GM23338 (cell line): ENCODE data around the gene CATSPERZ. TPM values are rescaled to one million over a fixed set of nuclear protein-coding genes. Genes with fewer than 3 reads are reported as not detected.
A peak's percentile ranks its signal among the peaks of the same experiment; 100 is the strongest.

ENCODE experiments used
- ATAC-seq: fragments of 200-7000 bp; cut with Tn5 transposase; 3 replicates; pipeline ENCODE4 v1.9.1; 2020
- DNase-seq: peaks from one replicate; pipeline ENCODE4 v3.0.0-alpha.2; 2015; ENCODE audit warnings: low spot score
- H2AFZ ChIP-seq: fragments of 200-600 bp; sonication (generic); 2 replicates; pipeline ENCODE4 v1.8.0; 2016; ENCODE audit warnings: antibody characterized with exemption, mild to moderate bottlenecking, moderate library complexity
- H3F3A ChIP-seq: fragments of 200-600 bp; sonication (generic); replicated peaks from 2 replicates; pipeline ENCODE4 v1.8.0; 2017; ENCODE audit warnings: antibody characterized with exemption, mixed run types, low read depth
- H3K27ac ChIP-seq: fragments of 200-600 bp; sonication (generic); 2 replicates; pipeline ENCODE4 v1.6.1; 2016; ENCODE audit warnings: low read depth
- H3K27me3 ChIP-seq: fragments of 200-600 bp; sonication (generic); 2 replicates; pipeline ENCODE4 v1.8.0; 2016; ENCODE audit warnings: mild to moderate bottlenecking, mixed run types, moderate library complexity; ENCODE audit not compliant: insufficient read depth
- H3K36me3 ChIP-seq: fragments of 200-600 bp; sonication (generic); 2 replicates; pipeline ENCODE4 v1.8.0; 2016; ENCODE audit warnings: mild to moderate bottlenecking; ENCODE audit not compliant: insufficient read depth
- H3K4me1 ChIP-seq: fragments of 200-600 bp; sonication (generic); 2 replicates; pipeline ENCODE4 v1.8.0; 2016; ENCODE audit warnings: mild to moderate bottlenecking, moderate library complexity; ENCODE audit not compliant: insufficient read depth
- H3K4me2 ChIP-seq: fragments of 200-600 bp; sonication (generic); 2 replicates; pipeline ENCODE4 v1.7.1; 2017; ENCODE audit warnings: mixed run types
- H3K4me3 ChIP-seq: fragments of 200-600 bp; sonication (generic); 2 replicates; pipeline ENCODE4 v1.6.1; 2016; ENCODE audit warnings: mixed run types
- H3K79me2 ChIP-seq: fragments of 200-600 bp; sonication (generic); replicated peaks from 2 replicates; pipeline ENCODE4 v1.8.0; 2017; ENCODE audit warnings: mild to moderate bottlenecking; ENCODE audit not compliant: insufficient read depth
- H3K9me2 ChIP-seq: fragments of 200-600 bp; sonication (generic); 2 replicates; pipeline ENCODE4 v1.8.0; 2017; ENCODE audit not compliant: insufficient read depth
- H4K20me1 ChIP-seq: fragments of 200-600 bp; sonication (generic); replicated peaks from 2 replicates; pipeline ENCODE4 v1.8.0; 2017; ENCODE audit warnings: mild to moderate bottlenecking; ENCODE audit not compliant: insufficient read depth
- H3K27ac Mint-ChIP-seq: 2 replicates; pipeline ENCODE4 v1.8.0; 2020; ENCODE audit warnings: inconsistent platforms, mild to moderate bottlenecking, moderate library complexity, mixed read lengths
- H3K27me3 Mint-ChIP-seq: 3 replicates; pipeline ENCODE4 v1.8.0; 2022; ENCODE audit warnings: low read depth, mild to moderate bottlenecking, moderate library complexity, mixed read lengths, inconsistent platforms; ENCODE audit not compliant: insufficient read depth, poor library complexity
- H3K36me3 Mint-ChIP-seq: 3 replicates; pipeline ENCODE4 v1.8.0; 2021; ENCODE audit warnings: low read depth, mild to moderate bottlenecking, inconsistent platforms, moderate library complexity, mixed read lengths
- H3K4me1 Mint-ChIP-seq: 3 replicates; pipeline ENCODE4 v1.8.0; 2020; ENCODE audit warnings: mild to moderate bottlenecking, inconsistent platforms, mixed read lengths
- H3K4me3 Mint-ChIP-seq: 3 replicates; pipeline ENCODE4 v1.8.0; 2021; ENCODE audit warnings: moderate library complexity, mild to moderate bottlenecking, inconsistent platforms, mixed read lengths
- H3K9me3 Mint-ChIP-seq: 3 replicates; pipeline ENCODE4 v1.8.0; 2020; ENCODE audit warnings: moderate library complexity, mild to moderate bottlenecking, inconsistent platforms, mixed read lengths
- CREB1 ChIP-seq: fragments of 250-450 bp; sonication (Bioruptor Pico); IDR thresholded peaks from 2 replicates; pipeline ENCODE4 v1.5.0; 2020; ENCODE audit warnings: low read depth, mild to moderate bottlenecking, moderate library complexity
- CTCF ChIP-seq, 2 experiments: fragments of 200-600 bp in 1 of 2; sonication (generic) in 1 of 2; conservative IDR thresholded peaks; 2 replicates each; pipeline versions ENCODE4 v1.5.1 to v1.6.1; 2016 to 2017; ENCODE audit warnings: antibody characterized with exemption in 2 of 2, low read depth in 2 of 2, mild to moderate bottlenecking in 2 of 2, moderate library complexity in 1 of 2
- ETS1 ChIP-seq: IDR thresholded peaks from 2 replicates; pipeline ENCODE4 v1.6.1; 2016; ENCODE audit warnings: antibody characterized with exemption
- NANOG ChIP-seq: IDR thresholded peaks from 2 replicates; pipeline ENCODE4 v1.6.1; 2016; ENCODE audit warnings: antibody characterized with exemption, borderline replicate concordance
- POLR2AphosphoS5 ChIP-seq: IDR thresholded peaks from 2 replicates; pipeline ENCODE4 v1.6.1; 2016; ENCODE audit warnings: antibody characterized with exemption, low read depth
- REST ChIP-seq: IDR thresholded peaks from one replicate; pipeline ENCODE4 v1.6.1; 2018; ENCODE audit warnings: antibody characterized with exemption; ENCODE audit not compliant: unreplicated experiment
- STAT1 ChIP-seq: IDR thresholded peaks from one replicate; pipeline ENCODE4 v1.6.1; 2016; ENCODE audit warnings: antibody characterized with exemption; ENCODE audit not compliant: unreplicated experiment
- ZNF114 ChIP-seq: fragments of 250-450 bp; sonication (Bioruptor Pico); IDR thresholded peaks from 2 replicates; pipeline ENCODE4 v1.5.0; 2020; ENCODE audit warnings: mild to moderate bottlenecking, moderate library complexity
- ZNF331 ChIP-seq: fragments of 250-450 bp; sonication (Bioruptor Pico); IDR thresholded peaks from 2 replicates; pipeline ENCODE4 v1.5.0; 2020; ENCODE audit warnings: low read depth, mild to moderate bottlenecking, moderate library complexity
- ZNF462 ChIP-seq: fragments of 250-450 bp; sonication (Bioruptor Pico); IDR thresholded peaks from 2 replicates; pipeline ENCODE4 v1.5.0; 2020; ENCODE audit warnings: mild to moderate bottlenecking, moderate library complexity
- polyA plus RNA-seq: library from polyadenylated mRNA; unstranded; fragments of >200 nt; fragmentation: Nextera tagmentation; extraction: Ambion mirVana; gene quantifications from 2 replicates; pipeline ENCODE4 v1.2.1, GENCODE V29; 2016
- total RNA-seq: library from RNA; depleted of rRNA; stranded (reverse); fragments of >200 nt; shearing (Covaris generic); gene quantifications from 2 replicates; pipeline ENCODE4 v1.2.3, GENCODE V29; 2014

Gene CATSPERZ
- total and polyA plus RNA-seq, 2 experiments from 2014 or later: 0.99 TPM; not detected in 1

GRCh38 chr11:64330888-64331287 lies 30.7 kb downstream of the CATSPERZ start:
- Histone ChIP-seq H3K4me2 (no peak overlapping the region), H4K20me1 (no peaks in the 10 kb centered on the region), H3K9me2 (no peaks in the 10 kb centered on the region), H3K4me3 (no peak overlapping the region), H3K4me1 (peaks cover 3% of the 10 kb centered on the region; the same call in 1 of the 2 replicates), H3K27ac (no peak overlapping the region), H2AFZ (0 out of 2 replicates have a peak overlapping the region, but pooled peaks have one; percentile 59), H3K79me2 (no peaks in the 10 kb centered on the region), H3F3A (0 out of 2 replicates have a peak, but pooled peaks cover 8% of the 10 kb centered on the region), H3K27me3 (no peaks in the 10 kb centered on the region), H3K36me3 (no peaks in the 10 kb centered on the region)
- H3K4me3 Mint-ChIP-seq: no peak overlapping the region; the same call in 2 of the 3 replicates
- H3K27ac Mint-ChIP-seq: no peak overlapping the region
- no peak for DNase-seq
- peak; percentile 21 for ATAC-seq
- H3K27me3 Mint-ChIP-seq: peaks cover 8% of the 10 kb centered on the region
- H3K36me3 Mint-ChIP-seq: no peaks in the 10 kb centered on the region
- H3K4me1 Mint-ChIP-seq: peaks cover 9% of the 10 kb centered on the region
- H3K9me3 Mint-ChIP-seq: no peaks in the 10 kb centered on the region
- no peak for TF ChIP-seq CTCF (conservative IDR thresholded peaks at IDR 0.05; ENCODE audit: low read depth in 2 of 2)
- no peak for TF ChIP-seq REST
- no peak for TF ChIP-seq CREB1
- TF ChIP-seq POLR2AphosphoS5: no peak
- TF ChIP-seq STAT1: no peak
- TF ChIP-seq ZNF331: no peak
- no peak for TF ChIP-seq NANOG
- TF ChIP-seq ZNF462 (CRISPR knock-in tag): no peak
- no peak for TF ChIP-seq ETS1
- no peak for TF ChIP-seq ZNF114
